Measurements from ENCODE around the gene PAX5. TPM values are rescaled to one million over a fixed set of nuclear protein-coding genes. Genes with fewer than 3 reads are reported as not detected.
A peak's percentile ranks its signal among the peaks of the same experiment; 100 is the strongest.

The PAX5 gene
- total and polyA plus RNA-seq, 9 donors: 0.02 to 0.28 (median 0.05) TPM; not detected in 6

DNA sequence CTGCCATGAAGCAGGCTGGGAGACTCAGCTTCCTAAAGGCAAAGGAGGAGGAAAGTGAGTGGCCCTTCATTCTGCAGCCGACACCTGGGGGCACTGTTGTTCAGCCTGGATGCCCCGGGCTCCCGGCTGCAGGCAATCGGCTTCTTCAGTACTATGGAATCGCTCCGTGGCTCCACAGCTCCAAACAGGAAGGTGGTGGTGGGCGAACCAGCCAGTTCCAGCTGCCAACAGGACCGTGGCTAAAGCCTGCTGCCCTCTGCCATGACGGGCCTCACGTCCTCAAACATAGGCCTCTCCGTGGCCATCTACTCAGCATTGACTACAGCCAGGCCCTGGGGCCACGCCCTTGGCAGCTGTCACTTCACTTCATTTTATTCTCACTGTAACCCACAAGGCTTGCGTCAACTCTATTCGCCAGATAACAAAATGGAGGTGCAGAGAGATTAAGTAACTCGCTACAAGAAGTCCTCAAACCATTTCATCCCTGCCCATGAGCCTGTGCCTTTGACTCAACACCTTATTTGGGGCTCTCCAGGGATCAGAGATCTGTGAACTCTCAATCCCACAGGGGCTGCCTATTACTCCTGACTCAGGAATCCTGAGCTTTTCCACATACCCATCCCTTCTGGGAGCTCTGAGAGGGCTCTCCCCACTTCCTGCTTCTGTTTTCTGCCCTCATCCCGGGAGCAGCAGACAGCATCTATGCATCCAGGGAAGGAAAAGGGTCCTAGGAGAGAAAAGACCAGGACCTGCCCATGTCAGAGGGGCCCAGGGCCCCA is 38.0 kb downstream of the PAX5 start:
- intact Hi-C loops (cut with DNase I): no loop called here
- no peaks in the 10 kb centered on the region for H3K27me3 ChIP-seq
- no peak overlapping the region for H3K27ac ChIP-seq
- H3K9me3 ChIP-seq: peaks cover 0 to 6% of the 10 kb centered on the region in 2 donors
- H3K36me3 ChIP-seq: no peaks in the 10 kb centered on the region
- DNase-seq: peak in 2 of 5 donors; percentile 20 to 42
- TF ChIP-seq, protein P1, sequence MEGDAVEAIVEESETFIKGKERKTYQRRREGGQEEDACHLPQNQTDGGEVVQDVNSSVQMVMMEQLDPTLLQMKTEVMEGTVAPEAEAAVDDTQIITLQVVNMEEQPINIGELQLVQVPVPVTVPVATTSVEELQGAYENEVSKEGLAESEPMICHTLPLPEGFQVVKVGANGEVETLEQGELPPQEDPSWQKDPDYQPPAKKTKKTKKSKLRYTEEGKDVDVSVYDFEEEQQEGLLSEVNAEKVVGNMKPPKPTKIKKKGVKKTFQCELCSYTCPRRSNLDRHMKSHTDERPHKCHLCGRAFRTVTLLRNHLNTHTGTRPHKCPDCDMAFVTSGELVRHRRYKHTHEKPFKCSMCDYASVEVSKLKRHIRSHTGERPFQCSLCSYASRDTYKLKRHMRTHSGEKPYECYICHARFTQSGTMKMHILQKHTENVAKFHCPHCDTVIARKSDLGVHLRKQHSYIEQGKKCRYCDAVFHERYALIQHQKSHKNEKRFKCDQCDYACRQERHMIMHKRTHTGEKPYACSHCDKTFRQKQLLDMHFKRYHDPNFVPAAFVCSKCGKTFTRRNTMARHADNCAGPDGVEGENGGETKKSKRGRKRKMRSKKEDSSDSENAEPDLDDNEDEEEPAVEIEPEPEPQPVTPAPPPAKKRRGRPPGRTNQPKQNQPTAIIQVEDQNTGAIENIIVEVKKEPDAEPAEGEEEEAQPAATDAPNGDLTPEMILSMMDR (IDR thresholded peaks at IDR 0.05): no peak
- TF ChIP-seq POLR2A (IDR thresholded peaks at IDR 0.05): no peak
- no peak for TF ChIP-seq EP300 (IDR thresholded peaks at IDR 0.05)
- H3K4me3 ChIP-seq: no peak overlapping the region
- 29 to 34% (median 33%) methylated on average over 16 of the region's 16 CpGs for WGBS, 3 donors
- no peaks in the 10 kb centered on the region for H3K4me1 ChIP-seq (ENCODE audit: insufficient read depth)

DNA sequence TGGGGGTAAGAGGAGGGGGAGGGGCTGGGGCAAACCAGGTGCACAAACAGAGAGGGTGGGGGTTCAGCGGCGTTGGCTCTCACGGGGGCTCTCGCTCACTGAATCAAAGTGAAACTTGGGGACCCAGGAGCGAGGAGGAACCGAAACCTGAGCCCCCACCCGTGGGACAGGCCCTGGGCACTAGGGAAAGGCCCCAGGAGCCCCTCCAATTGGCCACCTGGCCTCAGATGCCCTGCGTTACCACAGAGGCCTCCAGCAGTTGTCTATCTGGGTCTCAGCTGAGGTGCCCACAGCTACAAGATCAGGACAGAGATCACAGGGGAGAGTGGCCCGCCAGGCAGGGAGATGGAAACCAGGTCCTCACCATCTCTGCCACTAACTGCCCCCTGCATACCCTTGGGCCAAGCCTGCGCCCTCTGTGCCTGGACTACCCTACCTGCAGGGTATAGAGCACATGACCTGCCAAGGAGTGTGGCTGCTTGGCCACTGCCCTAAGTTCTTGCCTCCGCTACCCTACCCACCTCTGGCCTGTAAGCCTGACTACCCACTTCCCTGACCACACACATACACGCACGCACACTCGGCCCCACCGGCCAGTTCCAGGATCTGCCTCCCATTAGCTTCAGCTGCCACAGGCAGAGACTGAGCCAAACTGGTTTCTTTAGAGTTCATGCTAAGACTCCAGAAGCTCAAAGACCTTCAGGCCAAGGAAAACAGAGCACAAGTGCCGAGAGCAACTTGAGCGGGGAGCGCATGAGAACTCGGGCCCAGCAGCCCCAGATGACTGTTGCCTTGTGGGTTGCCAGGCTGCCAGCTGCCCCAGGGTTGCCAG is 39.9 kb downstream of the PAX5 start:
- Histone ChIP-seq H3K27ac (no peak overlapping the region), H3K4me1 (ENCODE audit: insufficient read depth) (no peaks in the 10 kb centered on the region), H3K36me3 (no peaks in the 10 kb centered on the region), H3K27me3 (no peaks in the 10 kb centered on the region), H3K9me3 (peaks cover 0 to 6% of the 10 kb centered on the region in 2 donors), H3K4me3 (no peak overlapping the region)
- intact Hi-C loops (cut with DNase I): loop anchor here in 1 of 4 donors (5.0 kb wide), 1 partner anchor 58 kb away; no protein-coding TSS in a partner anchor
- TF ChIP-seq EP300 (IDR thresholded peaks at IDR 0.05) (no peak), POLR2A (IDR thresholded peaks at IDR 0.05) (no peak)
- TF ChIP-seq, protein P1 (IDR thresholded peaks at IDR 0.05): no peak
- 73 to 80% (median 79%) methylated on average over 19 of the region's 19 CpGs for WGBS, 3 donors
- no peak for DNase-seq

DNA sequence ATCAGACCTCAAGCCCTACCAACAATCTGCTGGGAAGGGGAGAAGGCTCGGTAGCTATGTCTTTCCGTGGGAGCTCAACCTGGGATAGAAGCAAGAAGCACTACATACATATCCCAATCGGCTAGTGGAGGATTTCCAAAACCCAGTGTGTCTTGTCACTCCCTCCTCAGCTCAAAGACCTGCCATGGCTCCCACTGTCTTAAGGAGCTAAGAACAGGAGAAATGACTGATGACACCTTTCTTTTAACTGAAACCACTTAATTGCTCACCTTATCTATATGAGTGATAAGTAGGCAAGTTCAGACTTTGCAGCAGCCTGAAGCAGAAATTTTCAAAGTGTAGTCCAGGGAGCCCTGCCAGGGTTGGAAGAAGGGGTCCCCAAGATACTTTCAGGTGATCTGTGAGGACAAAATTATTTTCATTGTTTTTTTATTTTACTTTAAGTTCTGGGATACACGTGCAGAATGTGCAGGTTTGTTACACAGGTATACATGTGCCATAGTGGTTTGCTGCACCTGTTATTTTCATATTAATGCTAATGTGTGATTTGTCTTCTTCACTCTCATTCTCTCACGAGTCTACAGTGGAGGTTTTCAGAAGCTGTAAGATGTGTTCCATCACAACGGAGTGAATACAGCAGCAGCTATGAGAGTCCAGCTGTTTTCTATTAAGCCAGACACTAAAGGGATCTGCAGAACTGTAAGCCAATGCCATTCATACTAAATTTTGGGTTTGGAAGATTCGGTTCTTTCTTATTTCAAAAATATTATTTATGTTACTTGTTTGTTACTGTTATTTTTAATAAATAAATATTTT is 41.4 kb downstream of the PAX5 start:
- Histone ChIP-seq H3K4me3 (no peak overlapping the region), H3K36me3 (no peaks in the 10 kb centered on the region), H3K27ac (no peak overlapping the region), H3K4me1 (ENCODE audit: insufficient read depth) (no peaks in the 10 kb centered on the region), H3K9me3 (peaks cover 0 to 6% of the 10 kb centered on the region in 2 donors), H3K27me3 (no peaks in the 10 kb centered on the region)
- TF ChIP-seq, protein P1 (IDR thresholded peaks at IDR 0.05): no peak
- TF ChIP-seq EP300 (IDR thresholded peaks at IDR 0.05): no peak
- no peak for TF ChIP-seq POLR2A (IDR thresholded peaks at IDR 0.05)
- intact Hi-C loops (cut with DNase I): loop anchor here in 1 of 4 donors (5.0 kb wide), 1 partner anchor 60 kb away; no protein-coding TSS in a partner anchor
- 29 to 32% (median 31%) methylated on average over 7 of the region's 7 CpGs for WGBS, 3 donors
- DNase-seq: no peak

All from ovary (tissue), 9 donors.